ENCODE measurements around the gene WNT8A. TPM values are rescaled to one million over a fixed set of nuclear protein-coding genes. Genes with fewer than 3 reads are reported as not detected.

Gene WNT8A
- total RNA-seq, 1 donor from 2014 or later, result not detected

DNA sequence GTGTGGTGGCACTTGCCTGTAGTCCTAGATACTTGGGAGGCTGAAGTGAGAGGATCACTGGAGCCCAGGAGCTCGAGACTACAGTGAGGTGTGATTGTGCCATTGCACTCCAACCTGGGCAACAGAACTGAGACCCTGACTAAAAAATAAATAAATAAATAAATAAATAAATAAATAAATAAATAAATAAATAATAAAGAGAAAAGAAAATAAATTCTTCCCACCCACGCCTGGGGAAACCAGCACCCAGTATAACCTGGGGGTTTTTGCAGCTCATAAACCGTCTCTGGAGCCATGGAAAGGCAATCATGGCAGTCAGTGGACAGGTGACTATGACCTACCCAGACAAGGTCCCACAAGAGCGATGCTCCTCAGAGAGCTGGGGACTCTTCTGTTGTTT lies 7.9 kb downstream of the WNT8A start:
- no peaks in the 10 kb centered on the region for H3K4me1 ChIP-seq (ENCODE audit: insufficient read depth, low read length)
- H4K20me1 ChIP-seq (ENCODE audit: insufficient read depth, low read length), result no peaks in the 10 kb centered on the region
- no peaks in the 10 kb centered on the region for H3K36me3 ChIP-seq (ENCODE audit: insufficient read depth, low read length)
- Mint-ChIP-seq H3K4me1 (ENCODE audit: low read depth, unreplicated experiment) (peaks cover 4% of the 10 kb centered on the region), H3K36me3 (ENCODE audit: low read depth, unreplicated experiment) (no peaks in the 10 kb centered on the region), H3K9me3 (ENCODE audit: unreplicated experiment) (peaks cover 2% of the 10 kb centered on the region), H3K4me3 (ENCODE audit: unreplicated experiment) (no peak overlapping the region), H3K27ac (ENCODE audit: unreplicated experiment) (no peak overlapping the region), H3K27me3 (ENCODE audit: low read depth, unreplicated experiment) (peaks cover 58% of the 10 kb centered on the region)
- FAIRE-seq, result no peak
- no peak overlapping the region for H3K27ac ChIP-seq (ENCODE audit: low read depth, low read length)
- no peaks in the 10 kb centered on the region for H3K79me2 ChIP-seq (ENCODE audit: insufficient read depth, low read length)
- H3K4me2 ChIP-seq (ENCODE audit: low read length), result no peak overlapping the region
- TF ChIP-seq CTCF (IDR thresholded peaks at IDR 0.05; ENCODE audit: insufficient read depth, low read depth, low read length) (no peak), EZH2 (IDR thresholded peaks at IDR 0.05; ENCODE audit: insufficient read depth, low read length) (no peak)
- H3K27me3 ChIP-seq (ENCODE audit: insufficient read depth, low read length), result peaks cover 21% of the 10 kb centered on the region
- no peak overlapping the region for H2AFZ ChIP-seq (ENCODE audit: low read depth, low read length)
- no peak for DNase-seq (ENCODE audit: low read depth)
- no peaks in the 10 kb centered on the region for H3K9me3 ChIP-seq (ENCODE audit: insufficient read depth, low read depth, low read length)
- no peak overlapping the region for H3K9ac ChIP-seq (ENCODE audit: low read length)
- H3K4me3 ChIP-seq (ENCODE audit: insufficient read depth, low read depth, low read length), result no peak overlapping the region

- no peaks in the 10 kb centered on the region for H3K4me1 ChIP-seq (ENCODE audit: insufficient read depth, low read length)
- H3K79me2 ChIP-seq (ENCODE audit: insufficient read depth, low read length), result no peaks in the 10 kb centered on the region
- TF ChIP-seq CTCF (IDR thresholded peaks at IDR 0.05; ENCODE audit: insufficient read depth, low read depth, low read length) (no peak), EZH2 (IDR thresholded peaks at IDR 0.05; ENCODE audit: insufficient read depth, low read length) (no peak)
- no peaks in the 10 kb centered on the region for H3K36me3 ChIP-seq (ENCODE audit: insufficient read depth, low read length)
- H3K9ac ChIP-seq (ENCODE audit: low read length), result no peak overlapping the region
- no peak overlapping the region for H3K27ac ChIP-seq (ENCODE audit: low read depth, low read length)
- no peak overlapping the region for H2AFZ ChIP-seq (ENCODE audit: low read depth, low read length)
- peaks cover 58% of the 10 kb centered on the region for H3K27me3 Mint-ChIP-seq (ENCODE audit: low read depth, unreplicated experiment)
- H3K4me2 ChIP-seq (ENCODE audit: low read length), result no peak overlapping the region
- FAIRE-seq, result no peak
- no peaks in the 10 kb centered on the region for H3K9me3 ChIP-seq (ENCODE audit: insufficient read depth, low read depth, low read length)
- H3K4me3 ChIP-seq (ENCODE audit: insufficient read depth, low read depth, low read length), result no peak overlapping the region
- H3K4me1 Mint-ChIP-seq (ENCODE audit: low read depth, unreplicated experiment), result peaks cover 5% of the 10 kb centered on the region
- no peak overlapping the region for H3K27ac Mint-ChIP-seq (ENCODE audit: unreplicated experiment)
- no peak overlapping the region for H3K4me3 Mint-ChIP-seq (ENCODE audit: unreplicated experiment)
- H3K27me3 ChIP-seq (ENCODE audit: insufficient read depth, low read length), result peaks cover 21% of the 10 kb centered on the region
- H3K9me3 Mint-ChIP-seq (ENCODE audit: unreplicated experiment), result peaks cover 2% of the 10 kb centered on the region
- no peak for DNase-seq (ENCODE audit: low read depth)
- H4K20me1 ChIP-seq (ENCODE audit: insufficient read depth, low read length), result no peaks in the 10 kb centered on the region
- no peaks in the 10 kb centered on the region for H3K36me3 Mint-ChIP-seq (ENCODE audit: low read depth, unreplicated experiment)
Observed at GRCh38 chr5:138092301-138092700, 8.5 kb downstream of the WNT8A start.

DNA sequence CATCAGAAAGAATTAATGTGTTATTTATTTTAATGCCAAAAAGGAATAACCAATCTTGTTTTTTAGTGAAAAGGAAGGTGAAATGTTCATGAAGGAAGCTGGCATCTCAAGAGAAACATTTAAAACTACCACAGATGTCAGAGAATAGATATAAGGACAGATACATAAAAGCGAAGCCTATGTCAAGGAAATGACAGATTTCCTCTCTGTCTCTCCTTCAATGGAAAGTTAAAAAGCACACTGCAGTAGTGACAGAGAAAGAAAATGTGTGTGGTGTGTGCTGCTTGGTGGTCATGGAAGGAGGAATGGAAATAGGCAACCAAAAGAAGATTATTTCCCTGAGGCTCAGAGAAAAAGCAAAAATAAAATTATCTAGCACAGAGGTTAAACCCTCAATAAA lies 9.2 kb downstream of the WNT8A start:
- Histone ChIP-seq H3K27me3 (ENCODE audit: insufficient read depth, low read length) (peaks cover 21% of the 10 kb centered on the region), H3K9me3 (ENCODE audit: insufficient read depth, low read depth, low read length) (no peaks in the 10 kb centered on the region), H3K4me3 (ENCODE audit: insufficient read depth, low read depth, low read length) (no peak overlapping the region), H4K20me1 (ENCODE audit: insufficient read depth, low read length) (no peaks in the 10 kb centered on the region), H3K4me1 (ENCODE audit: insufficient read depth, low read length) (no peaks in the 10 kb centered on the region), H3K79me2 (ENCODE audit: insufficient read depth, low read length) (no peaks in the 10 kb centered on the region), H2AFZ (ENCODE audit: low read depth, low read length) (no peak overlapping the region), H3K36me3 (ENCODE audit: insufficient read depth, low read length) (no peaks in the 10 kb centered on the region), H3K27ac (ENCODE audit: low read depth, low read length) (no peak overlapping the region), H3K9ac (ENCODE audit: low read length) (no peak overlapping the region), H3K4me2 (ENCODE audit: low read length) (no peak overlapping the region)
- DNase-seq (ENCODE audit: low read depth), result no peak
- H3K4me1 Mint-ChIP-seq (ENCODE audit: low read depth, unreplicated experiment), result peaks cover 5% of the 10 kb centered on the region
- peaks cover 56% of the 10 kb centered on the region for H3K27me3 Mint-ChIP-seq (ENCODE audit: low read depth, unreplicated experiment)
- no peaks in the 10 kb centered on the region for H3K36me3 Mint-ChIP-seq (ENCODE audit: low read depth, unreplicated experiment)
- H3K9me3 Mint-ChIP-seq (ENCODE audit: unreplicated experiment), result peaks cover 2% of the 10 kb centered on the region
- no peak for FAIRE-seq
- H3K4me3 Mint-ChIP-seq (ENCODE audit: unreplicated experiment), result no peak overlapping the region
- H3K27ac Mint-ChIP-seq (ENCODE audit: unreplicated experiment), result no peak overlapping the region
- TF ChIP-seq CTCF (IDR thresholded peaks at IDR 0.05; ENCODE audit: insufficient read depth, low read depth, low read length), result no peak
- TF ChIP-seq EZH2 (IDR thresholded peaks at IDR 0.05; ENCODE audit: insufficient read depth, low read length), result no peak
